ENCODE data around the gene ATF7IP.

Gene ATF7IP

GRCh38 chr12:14362352-14362751, 3.1 kb upstream of the ATF7IP start:
- TF ChIP-seq YY1 (IDR thresholded peaks at IDR 0.05; ENCODE audit: insufficient read depth, insufficient read length), result no peak
- TF ChIP-seq SUZ12 (IDR thresholded peaks at IDR 0.05; ENCODE audit: extremely low read depth, insufficient read depth, insufficient read length), result no peak
- no peak for TF ChIP-seq ZNF274 (IDR thresholded peaks at IDR 0.05; ENCODE audit: low read depth, low read length)
- Histone ChIP-seq H3K4me1 (ENCODE audit: insufficient read depth, insufficient read length) (no peaks in the 10 kb centered on the region), H3K36me3 (ENCODE audit: insufficient read depth, insufficient read length, low read length) (no peaks in the 10 kb centered on the region), H3K9me3 (ENCODE audit: insufficient read depth, low read length) (peaks cover 6% of the 10 kb centered on the region; the same call in 1 of the 2 replicates), H3K4me3 (ENCODE audit: insufficient read length, low read depth) (no peak overlapping the region), H3K27me3 (ENCODE audit: insufficient read depth, insufficient read length) (no peaks in the 10 kb centered on the region), H3K9ac (ENCODE audit: insufficient read length, low read depth) (no peak overlapping the region)
- DNase-seq (ENCODE audit: low read depth, low spot score), result no peak

- Histone ChIP-seq H3K27me3 (ENCODE audit: insufficient read depth, insufficient read length) (no peaks in the 10 kb centered on the region), H3K9me3 (ENCODE audit: insufficient read depth, low read length) (peaks cover 6% of the 10 kb centered on the region; the same call in 1 of the 2 replicates), H3K9ac (ENCODE audit: insufficient read length, low read depth) (no peak overlapping the region), H3K4me3 (ENCODE audit: insufficient read length, low read depth) (no peak overlapping the region), H3K36me3 (ENCODE audit: insufficient read depth, insufficient read length, low read length) (peaks cover 7% of the 10 kb centered on the region), H3K4me1 (ENCODE audit: insufficient read depth, insufficient read length) (no peaks in the 10 kb centered on the region)
- DNase-seq (ENCODE audit: low read depth, low spot score), result no peak
- TF ChIP-seq ZNF274 (IDR thresholded peaks at IDR 0.05; ENCODE audit: low read depth, low read length) (no peak), SUZ12 (IDR thresholded peaks at IDR 0.05; ENCODE audit: extremely low read depth, insufficient read depth, insufficient read length) (no peak), YY1 (IDR thresholded peaks at IDR 0.05; ENCODE audit: insufficient read depth, insufficient read length) (no peak)
These were observed 755 bp upstream of the ATF7IP start for GRCh38 chr12:14364583-14365271.

- H3K4me1 ChIP-seq (ENCODE audit: insufficient read depth, insufficient read length), result no peaks in the 10 kb centered on the region
- H3K9me3 ChIP-seq (ENCODE audit: insufficient read depth, low read length), result peaks cover 6% of the 10 kb centered on the region; the same call in 1 of the 2 replicates
- peak; percentile 23 for DNase-seq (ENCODE audit: low read depth, low spot score)
- peak overlapping the region; percentile 54 for H3K4me3 ChIP-seq (ENCODE audit: insufficient read length, low read depth)
- TF ChIP-seq YY1 (IDR thresholded peaks at IDR 0.05; ENCODE audit: insufficient read depth, insufficient read length), result no peak
- TF ChIP-seq ZNF274 (IDR thresholded peaks at IDR 0.05; ENCODE audit: low read depth, low read length), result no peak
- TF ChIP-seq SUZ12 (IDR thresholded peaks at IDR 0.05; ENCODE audit: extremely low read depth, insufficient read depth, insufficient read length), result no peak
- H3K9ac ChIP-seq (ENCODE audit: insufficient read length, low read depth), result peak overlapping the region; percentile 25
- no peaks in the 10 kb centered on the region for H3K27me3 ChIP-seq (ENCODE audit: insufficient read depth, insufficient read length)
- H3K36me3 ChIP-seq (ENCODE audit: insufficient read depth, insufficient read length, low read length), result peaks cover 7% of the 10 kb centered on the region
These were observed 942 bp downstream of the ATF7IP start for GRCh38 chr12:14366209-14367039.

GRCh38 chr12:14367040-14367661, 1.7 kb downstream of the ATF7IP start:
- Histone ChIP-seq H3K9ac (ENCODE audit: insufficient read length, low read depth) (no peak overlapping the region), H3K4me1 (ENCODE audit: insufficient read depth, insufficient read length) (no peaks in the 10 kb centered on the region), H3K4me3 (ENCODE audit: insufficient read length, low read depth) (peak overlapping the region; percentile 54), H3K27me3 (ENCODE audit: insufficient read depth, insufficient read length) (no peaks in the 10 kb centered on the region), H3K36me3 (ENCODE audit: insufficient read depth, insufficient read length, low read length) (peaks cover 7% of the 10 kb centered on the region), H3K9me3 (ENCODE audit: insufficient read depth, low read length) (peaks cover 6% of the 10 kb centered on the region; the same call in 1 of the 2 replicates)
- TF ChIP-seq SUZ12 (IDR thresholded peaks at IDR 0.05; ENCODE audit: extremely low read depth, insufficient read depth, insufficient read length) (no peak), ZNF274 (IDR thresholded peaks at IDR 0.05; ENCODE audit: low read depth, low read length) (no peak), YY1 (IDR thresholded peaks at IDR 0.05; ENCODE audit: insufficient read depth, insufficient read length) (no peak)
- DNase-seq (ENCODE audit: low read depth, low spot score), result no peak

- Histone ChIP-seq H3K27me3 (ENCODE audit: insufficient read depth, insufficient read length) (no peaks in the 10 kb centered on the region), H3K9ac (ENCODE audit: insufficient read length, low read depth) (no peak overlapping the region), H3K9me3 (ENCODE audit: insufficient read depth, low read length) (peaks cover 6% of the 10 kb centered on the region; the same call in 1 of the 2 replicates), H3K4me1 (ENCODE audit: insufficient read depth, insufficient read length) (no peaks in the 10 kb centered on the region), H3K36me3 (ENCODE audit: insufficient read depth, insufficient read length, low read length) (peaks cover 7% of the 10 kb centered on the region), H3K4me3 (ENCODE audit: insufficient read length, low read depth) (no peak overlapping the region)
- no peak for DNase-seq (ENCODE audit: low read depth, low spot score)
- TF ChIP-seq ZNF274 (IDR thresholded peaks at IDR 0.05; ENCODE audit: low read depth, low read length), result no peak
- TF ChIP-seq YY1 (IDR thresholded peaks at IDR 0.05; ENCODE audit: insufficient read depth, insufficient read length), result no peak
- no peak for TF ChIP-seq SUZ12 (IDR thresholded peaks at IDR 0.05; ENCODE audit: extremely low read depth, insufficient read depth, insufficient read length)
These were observed 3.8 kb downstream of the ATF7IP start for GRCh38 chr12:14369311-14369710.

GRCh38 chr12:14373217-14373616, 7.7 kb downstream of the ATF7IP start:
- no peaks in the 10 kb centered on the region for H3K27me3 ChIP-seq (ENCODE audit: insufficient read depth, insufficient read length)
- peaks cover 9% of the 10 kb centered on the region; the same call in 1 of the 2 replicates for H3K9me3 ChIP-seq (ENCODE audit: insufficient read depth, low read length)
- no peak for DNase-seq (ENCODE audit: low read depth, low spot score)
- H3K4me3 ChIP-seq (ENCODE audit: insufficient read length, low read depth), result no peak overlapping the region
- TF ChIP-seq YY1 (IDR thresholded peaks at IDR 0.05; ENCODE audit: insufficient read depth, insufficient read length) (no peak), ZNF274 (IDR thresholded peaks at IDR 0.05; ENCODE audit: low read depth, low read length) (no peak), SUZ12 (IDR thresholded peaks at IDR 0.05; ENCODE audit: extremely low read depth, insufficient read depth, insufficient read length) (no peak)
- H3K4me1 ChIP-seq (ENCODE audit: insufficient read depth, insufficient read length), result no peaks in the 10 kb centered on the region
- peaks cover 7% of the 10 kb centered on the region for H3K36me3 ChIP-seq (ENCODE audit: insufficient read depth, insufficient read length, low read length)
- no peak overlapping the region for H3K9ac ChIP-seq (ENCODE audit: insufficient read length, low read depth)

Measured in NT2/D1 (cell line).